Panc1 (cell line): Measurements from ENCODE around the gene PRR35. TPM values are rescaled to one million over a fixed set of nuclear protein-coding genes. Genes with fewer than 3 reads are reported as not detected.
A peak's percentile ranks its signal among the peaks of the same experiment; 100 is the strongest.

ENCODE experiments used
- ATAC-seq: fragments of 200-7000 bp; cut with Tn5 transposase; 2 replicates; pipeline ENCODE4 v1.9.1; 2020; ENCODE audit warnings: mild to moderate bottlenecking, moderate library complexity
- BruUV-seq: library from RNA; stranded (reverse); fragments of 400-500 nt; replicated peaks from 2 replicates; lab custom pipeline; 2021; lab: Mats Ljungman, UMichigan
- CTCF ChIA-PET: fragments of 300-600 bp; sonication (Branson Sonifier 250); formaldehyde crosslinking; loops from one replicate; lab custom pipeline; 2022; ENCODE audit warnings: antibody characterized with exemption; lab: Charles Lee
- POLR2A ChIA-PET: fragments of 300-600 bp; sonication (Branson Sonifier 250); formaldehyde crosslinking; loops from one replicate; lab custom pipeline; 2022; ENCODE audit warnings: antibody characterized with exemption; lab: Charles Lee
- DNase-seq: peaks from one replicate; pipeline ENCODE4 v3.0.0-alpha.2; 2010; ENCODE audit warnings: low read depth, low spot score
- H3K27ac ChIP-seq: 2 replicates; pipeline ENCODE4 v1.5.1; 2011; ENCODE audit warnings: mild to moderate bottlenecking, low read length, inconsistent platforms
- H3K27me3 ChIP-seq: fragments of 200-500 bp; sonication (Bioruptor generic); 2 replicates; pipeline ENCODE4 v1.6.0; 2014; ENCODE audit warnings: low read length, inconsistent platforms; ENCODE audit not compliant: control insufficient read depth, insufficient read depth
- H3K36me3 ChIP-seq: fragments of 200-500 bp; sonication (Bioruptor generic); 2 replicates; pipeline ENCODE4 v1.5.1; 2014; ENCODE audit warnings: inconsistent platforms, mild to moderate bottlenecking, low read length, moderate library complexity; ENCODE audit not compliant: control insufficient read depth, insufficient read depth
- H3K4me1 ChIP-seq: 2 replicates; pipeline ENCODE4 v1.5.1; 2011; ENCODE audit warnings: inconsistent platforms, mild to moderate bottlenecking, low read length, moderate library complexity; ENCODE audit not compliant: control insufficient read depth, insufficient read depth
- H3K4me3 ChIP-seq, 2 experiments: 2 replicates each; pipeline ENCODE4 v1.5.1; 2011 to 2012; ENCODE audit warnings: low read depth in 2 of 2, low read length in 2 of 2, mild to moderate bottlenecking in 2 of 2, inconsistent platforms in 1 of 2, moderate library complexity in 1 of 2
- H3K9me3 ChIP-seq: fragments of 200-500 bp; sonication (Bioruptor generic); 2 replicates; pipeline ENCODE4 v1.5.1; 2014; ENCODE audit warnings: low read depth, mild to moderate bottlenecking, inconsistent platforms, low read length, moderate library complexity; ENCODE audit not compliant: control insufficient read depth, insufficient read depth
- POLR2AphosphoS5 ChIP-seq: IDR thresholded peaks from 2 replicates; pipeline ENCODE4 v1.6.1; 2012; ENCODE audit warnings: mild to moderate bottlenecking, low read depth, low read length, moderate library complexity
- SIN3A ChIP-seq: IDR thresholded peaks from 2 replicates; pipeline ENCODE4 v1.6.1; 2012; ENCODE audit warnings: low read depth, mild to moderate bottlenecking, low read length, moderate library complexity, borderline replicate concordance; ENCODE audit not compliant: insufficient read depth
- TCF7L2 ChIP-seq: IDR thresholded peaks from 2 replicates; pipeline ENCODE4 v1.6.1; 2011; ENCODE audit warnings: mild to moderate bottlenecking, low read depth, low read length, inconsistent platforms
- in situ Hi-C: cut with HindIII; loops from 2 replicates; pipeline ENCODE4 v1.10.0; 2016; ENCODE audit warnings: low sequenced_read_pairs, low pct_unique_long_range_greater_than_20kb
- intact Hi-C: fragments of 100-400 bp; cut with micrococcal nuclease; formaldehyde crosslinking; loops from one replicate; pipeline ENCODE4 v1.10.0; 2022; ENCODE audit not compliant: unreplicated experiment
- total RNA-seq: library from RNA; stranded (reverse); gene quantifications from one replicate; pipeline ENCODE4 v1.2.1, GENCODE V29; 2021; ENCODE audit not compliant: unreplicated experiment
- TF ChIP-seq, protein P1 (sequence below), 2 experiments: IDR thresholded peaks; 2 replicates each; pipeline ENCODE4 v1.6.1; 2011 to 2012; ENCODE audit warnings: low read depth in 2 of 2, control low read depth in 1 of 2, low read length in 1 of 2, mild to moderate bottlenecking in 1 of 2, moderate library complexity in 1 of 2; ENCODE audit not compliant: insufficient read depth in 1 of 2
- TF ChIP-seq, protein P2 (sequence below): fragments of 450-650 bp; IDR thresholded peaks from 2 replicates; pipeline ENCODE4 v1.5.1; 2017; ENCODE audit warnings: mild to moderate bottlenecking

PRR35 gene
- total RNA-seq, 1 experiment from 2014 or later, result 2.2 TPM

GRCh38 chr16:576197-576822 lies 16.1 kb downstream of the PRR35 start:
- Histone ChIP-seq H3K4me3 (no peak overlapping the region), H3K4me1 (peaks cover 15% of the 10 kb centered on the region), H3K9me3 (no peaks in the 10 kb centered on the region), H3K27me3 (no peaks in the 10 kb centered on the region), H3K36me3 (no peaks in the 10 kb centered on the region), H3K27ac (no peak overlapping the region)
- no peak for ATAC-seq
- in situ Hi-C loops, result no loop called here
- ChIA-PET CTCF (no interaction called here), POLR2A (no interaction called here)
- BruUV-seq, result no TSS peak
- no peak for TF ChIP-seq TCF7L2
- TF ChIP-seq POLR2AphosphoS5, result no peak
- TF ChIP-seq SIN3A, result no peak
- TF ChIP-seq, protein P1, sequence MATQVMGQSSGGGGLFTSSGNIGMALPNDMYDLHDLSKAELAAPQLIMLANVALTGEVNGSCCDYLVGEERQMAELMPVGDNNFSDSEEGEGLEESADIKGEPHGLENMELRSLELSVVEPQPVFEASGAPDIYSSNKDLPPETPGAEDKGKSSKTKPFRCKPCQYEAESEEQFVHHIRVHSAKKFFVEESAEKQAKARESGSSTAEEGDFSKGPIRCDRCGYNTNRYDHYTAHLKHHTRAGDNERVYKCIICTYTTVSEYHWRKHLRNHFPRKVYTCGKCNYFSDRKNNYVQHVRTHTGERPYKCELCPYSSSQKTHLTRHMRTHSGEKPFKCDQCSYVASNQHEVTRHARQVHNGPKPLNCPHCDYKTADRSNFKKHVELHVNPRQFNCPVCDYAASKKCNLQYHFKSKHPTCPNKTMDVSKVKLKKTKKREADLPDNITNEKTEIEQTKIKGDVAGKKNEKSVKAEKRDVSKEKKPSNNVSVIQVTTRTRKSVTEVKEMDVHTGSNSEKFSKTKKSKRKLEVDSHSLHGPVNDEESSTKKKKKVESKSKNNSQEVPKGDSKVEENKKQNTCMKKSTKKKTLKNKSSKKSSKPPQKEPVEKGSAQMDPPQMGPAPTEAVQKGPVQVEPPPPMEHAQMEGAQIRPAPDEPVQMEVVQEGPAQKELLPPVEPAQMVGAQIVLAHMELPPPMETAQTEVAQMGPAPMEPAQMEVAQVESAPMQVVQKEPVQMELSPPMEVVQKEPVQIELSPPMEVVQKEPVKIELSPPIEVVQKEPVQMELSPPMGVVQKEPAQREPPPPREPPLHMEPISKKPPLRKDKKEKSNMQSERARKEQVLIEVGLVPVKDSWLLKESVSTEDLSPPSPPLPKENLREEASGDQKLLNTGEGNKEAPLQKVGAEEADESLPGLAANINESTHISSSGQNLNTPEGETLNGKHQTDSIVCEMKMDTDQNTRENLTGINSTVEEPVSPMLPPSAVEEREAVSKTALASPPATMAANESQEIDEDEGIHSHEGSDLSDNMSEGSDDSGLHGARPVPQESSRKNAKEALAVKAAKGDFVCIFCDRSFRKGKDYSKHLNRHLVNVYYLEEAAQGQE (IDR thresholded peaks at IDR 0.05; ENCODE audit: insufficient read depth in 1 of 2, low read depth in 2 of 2, low read length in 1 of 2), result no peak
- TF ChIP-seq, protein P2, sequence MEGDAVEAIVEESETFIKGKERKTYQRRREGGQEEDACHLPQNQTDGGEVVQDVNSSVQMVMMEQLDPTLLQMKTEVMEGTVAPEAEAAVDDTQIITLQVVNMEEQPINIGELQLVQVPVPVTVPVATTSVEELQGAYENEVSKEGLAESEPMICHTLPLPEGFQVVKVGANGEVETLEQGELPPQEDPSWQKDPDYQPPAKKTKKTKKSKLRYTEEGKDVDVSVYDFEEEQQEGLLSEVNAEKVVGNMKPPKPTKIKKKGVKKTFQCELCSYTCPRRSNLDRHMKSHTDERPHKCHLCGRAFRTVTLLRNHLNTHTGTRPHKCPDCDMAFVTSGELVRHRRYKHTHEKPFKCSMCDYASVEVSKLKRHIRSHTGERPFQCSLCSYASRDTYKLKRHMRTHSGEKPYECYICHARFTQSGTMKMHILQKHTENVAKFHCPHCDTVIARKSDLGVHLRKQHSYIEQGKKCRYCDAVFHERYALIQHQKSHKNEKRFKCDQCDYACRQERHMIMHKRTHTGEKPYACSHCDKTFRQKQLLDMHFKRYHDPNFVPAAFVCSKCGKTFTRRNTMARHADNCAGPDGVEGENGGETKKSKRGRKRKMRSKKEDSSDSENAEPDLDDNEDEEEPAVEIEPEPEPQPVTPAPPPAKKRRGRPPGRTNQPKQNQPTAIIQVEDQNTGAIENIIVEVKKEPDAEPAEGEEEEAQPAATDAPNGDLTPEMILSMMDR, result no peak
- no peak for DNase-seq
- intact Hi-C loops, result no loop called here

DNA sequence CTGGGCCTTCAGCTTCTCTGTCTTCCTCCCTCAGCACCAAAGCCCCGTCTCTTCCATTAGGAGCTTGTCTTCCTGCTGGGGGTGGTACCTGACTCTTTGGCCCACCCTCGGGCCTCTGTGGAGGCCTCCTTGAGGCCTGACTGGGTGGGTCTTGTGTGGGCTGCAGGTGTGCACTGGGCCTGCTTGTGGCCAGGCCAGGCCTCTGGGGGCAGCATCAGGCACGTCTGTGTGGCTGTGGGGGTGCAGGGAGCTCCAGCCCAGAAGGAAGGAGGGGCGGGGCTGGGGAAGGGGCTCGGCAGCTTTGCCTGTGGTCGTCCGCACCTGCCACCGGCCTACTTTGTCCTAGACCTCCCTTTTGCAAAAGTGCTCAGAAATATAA lies 16.6 kb downstream of the PRR35 start:
- Histone ChIP-seq H3K9me3 (no peaks in the 10 kb centered on the region), H3K27ac (no peak overlapping the region), H3K4me3 (no peak overlapping the region), H3K27me3 (no peaks in the 10 kb centered on the region), H3K36me3 (no peaks in the 10 kb centered on the region), H3K4me1 (peaks cover 15% of the 10 kb centered on the region)
- POLR2A ChIA-PET, result no interaction called here
- TF ChIP-seq POLR2AphosphoS5, result no peak
- in situ Hi-C loops (no loop called here), intact Hi-C loops (no loop called here)
- no peak for DNase-seq
- no TSS peak for BruUV-seq
- ATAC-seq, result peak; percentile 33; the same call in 1 of the 2 replicates
- CTCF ChIA-PET, result interaction anchor here (0.7 to 0.9 kb wide), 2 partner anchors 11 to 44 kb away, joined by 3 read pairs; no protein-coding TSS in a partner anchor

DNA sequence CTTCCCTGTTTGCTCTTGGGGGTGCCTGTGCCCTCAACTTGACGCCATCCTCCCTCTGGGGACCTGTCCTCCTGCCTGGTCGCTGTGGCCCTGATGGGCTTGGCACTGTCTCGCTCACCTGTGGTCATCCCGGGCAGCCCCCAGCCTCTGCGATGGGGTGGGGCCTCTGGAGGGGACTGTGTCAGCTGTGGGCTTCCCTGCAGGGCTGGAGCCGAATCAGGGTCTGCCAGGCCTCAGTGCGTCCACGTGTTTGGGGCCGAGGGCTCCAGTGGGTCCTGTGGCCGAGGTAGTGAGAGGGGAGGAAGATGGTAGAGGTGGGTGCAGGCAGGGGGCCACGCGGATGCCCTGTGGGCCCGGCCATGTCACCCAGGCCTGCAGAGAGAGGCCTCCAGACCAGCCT lies 17.6 kb downstream of the PRR35 start:
- intact Hi-C loops, result no loop called here
- in situ Hi-C loops, result no loop called here
- BruUV-seq, result no TSS peak

More for the DNA sequence above, 17.6 kb downstream of the PRR35 start:
- ATAC-seq (no peak), DNase-seq (no peak)
- Histone ChIP-seq H3K27me3 (no peaks in the 10 kb centered on the region), H3K36me3 (no peaks in the 10 kb centered on the region), H3K4me1 (peaks cover 10% of the 10 kb centered on the region), H3K9me3 (no peaks in the 10 kb centered on the region), H3K27ac (no peak overlapping the region), H3K4me3 (no peak overlapping the region)
- ChIA-PET CTCF (interaction anchor here (0.5 kb wide), 1 partner anchor 45 kb away, joined by 3 read pairs; no protein-coding TSS in a partner anchor), POLR2A (no interaction called here)
- no peak for TF ChIP-seq TCF7L2
- TF ChIP-seq, protein P2, result no peak
- no peak for TF ChIP-seq SIN3A
- TF ChIP-seq POLR2AphosphoS5, result no peak
- TF ChIP-seq, protein P1 (IDR thresholded peaks at IDR 0.05; ENCODE audit: insufficient read depth in 1 of 2, low read depth in 2 of 2, low read length in 1 of 2), result no peak
